ENCODE results near the gene EPHA7.

Gene EPHA7

DNA sequence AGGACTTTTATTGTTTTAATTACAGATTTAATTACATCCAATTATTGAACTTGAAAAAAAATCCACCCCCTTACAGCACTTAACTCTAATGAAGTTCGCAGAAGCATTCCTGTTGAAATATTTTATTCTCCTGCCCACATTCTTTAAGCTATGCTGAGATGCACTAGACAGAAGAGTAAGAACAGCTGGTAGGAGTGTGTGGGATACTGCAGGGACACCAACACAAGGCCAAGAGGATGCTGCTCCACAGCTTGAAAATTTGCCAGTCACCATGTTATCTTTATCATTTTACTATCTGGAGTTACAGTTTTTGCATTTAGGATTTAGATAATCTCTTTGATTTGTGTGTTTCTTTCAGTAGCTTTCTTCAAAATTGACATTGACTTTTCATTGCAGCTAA is 180.7 kb downstream of the EPHA7 start:
- DNase-seq = no peak

DNA sequence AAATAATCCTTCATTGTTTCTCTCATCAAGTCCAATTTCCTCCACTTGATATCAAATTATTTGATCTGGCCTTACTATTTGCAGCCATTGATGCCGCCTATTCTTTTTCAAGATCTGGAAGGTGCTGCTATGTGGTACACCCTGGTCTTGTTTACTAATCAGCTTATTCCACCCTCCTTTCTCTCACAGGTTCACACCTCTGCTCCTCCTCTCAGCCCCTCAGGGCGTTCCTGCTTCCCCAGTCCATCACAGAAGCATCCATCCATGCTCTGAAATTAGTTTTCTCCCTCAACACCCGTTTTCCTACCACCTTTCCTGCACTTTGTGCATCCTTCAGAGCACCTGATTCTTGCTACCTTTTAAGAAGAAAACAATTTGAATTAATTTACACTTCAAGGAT is 183.6 kb downstream of the EPHA7 start:
- no peak for DNase-seq

DNA sequence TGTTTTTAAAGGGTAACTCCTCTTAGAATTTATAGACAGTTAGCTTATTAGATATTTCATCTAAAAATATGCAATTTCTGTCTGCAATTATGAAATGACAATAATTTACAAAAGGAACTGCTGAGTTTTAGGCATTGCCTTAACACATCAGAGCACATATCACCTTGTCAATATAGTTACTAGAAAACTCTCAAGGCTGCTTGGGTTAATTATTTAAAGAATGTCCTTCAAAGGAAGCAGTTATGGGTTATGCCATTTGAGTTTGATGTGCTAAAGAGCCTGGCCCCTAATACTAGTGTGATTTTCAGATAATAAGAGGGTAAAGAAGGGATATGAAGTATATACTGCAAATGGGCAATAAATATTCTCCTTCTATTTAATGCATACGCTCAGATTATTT is 192.5 kb downstream of the EPHA7 start:
- DNase-seq = no peak

DNA sequence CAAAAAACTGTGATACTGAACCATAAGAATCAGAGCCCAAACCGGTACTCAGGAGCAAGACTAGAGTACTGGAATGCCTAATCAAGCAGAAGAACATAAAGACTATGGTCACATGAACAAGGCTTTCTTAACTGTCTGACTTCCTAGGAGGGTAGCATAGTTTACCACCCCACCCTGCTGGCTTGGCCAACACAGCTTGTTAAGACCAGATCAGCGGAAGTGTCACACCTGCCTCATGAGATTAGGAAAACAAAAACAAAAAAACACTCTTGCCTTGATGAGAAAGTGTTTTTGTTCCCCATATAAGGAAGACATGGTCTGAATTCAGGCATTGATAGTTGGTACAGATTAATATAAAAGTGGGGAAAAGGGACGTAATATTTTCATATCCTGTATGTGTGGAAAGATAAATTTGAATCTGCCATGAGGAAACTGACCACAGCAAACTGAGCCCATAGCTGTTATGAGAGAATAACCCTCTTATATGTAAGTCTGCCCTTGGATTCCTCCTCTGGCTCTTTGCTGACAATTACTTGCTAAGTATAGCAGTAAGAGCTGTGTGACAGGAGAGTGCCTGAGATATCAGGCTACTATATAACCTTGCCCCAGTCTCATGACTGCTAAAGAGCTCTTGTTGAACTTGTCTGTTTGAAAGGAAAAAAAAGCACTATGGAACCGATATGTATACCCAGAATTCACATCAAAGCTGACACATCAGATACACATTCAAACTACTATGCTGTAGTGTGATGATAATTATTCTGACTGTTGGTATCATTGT is 197.1 kb downstream of the EPHA7 start:
- DNase-seq = no peak

DNA sequence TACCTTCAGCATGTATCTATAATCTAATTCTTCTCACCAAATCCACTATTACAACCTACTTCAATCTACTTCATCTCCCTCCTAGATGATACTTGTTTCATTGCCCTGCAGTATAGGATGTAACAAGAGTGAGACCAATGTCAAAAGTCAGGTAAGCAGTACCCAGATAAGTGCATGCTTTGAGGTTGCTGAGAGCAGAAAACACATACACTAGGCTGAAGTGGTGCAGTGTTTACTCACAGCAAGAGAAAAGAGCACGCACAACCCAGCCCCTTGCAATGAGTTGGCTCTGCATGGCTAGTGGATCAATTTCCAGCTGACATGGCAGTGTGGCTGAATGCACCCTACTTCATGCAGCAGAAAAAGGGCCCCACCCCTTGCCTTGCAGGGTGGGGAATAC is 199.9 kb downstream of the EPHA7 start:
- DNase-seq = no peak

DNA sequence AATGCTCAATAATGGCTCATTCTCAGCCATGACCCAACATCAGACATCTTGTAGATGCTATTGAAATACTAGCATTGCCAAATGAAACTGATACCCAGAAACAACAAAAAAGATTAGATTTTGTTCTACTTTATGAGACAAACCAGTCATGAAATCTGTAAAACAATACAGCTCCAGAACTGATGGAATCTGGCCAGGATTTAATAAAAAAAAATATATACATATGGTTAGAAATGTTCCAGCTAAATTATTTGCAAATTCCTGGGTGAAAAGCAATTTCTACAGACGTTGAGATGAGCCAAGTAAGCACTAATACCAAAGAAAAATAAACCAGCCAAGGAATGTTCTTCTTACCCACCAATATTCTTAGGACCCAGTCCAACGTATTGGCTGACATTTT is 201.3 kb downstream of the EPHA7 start:
- DNase-seq = no peak

DNA sequence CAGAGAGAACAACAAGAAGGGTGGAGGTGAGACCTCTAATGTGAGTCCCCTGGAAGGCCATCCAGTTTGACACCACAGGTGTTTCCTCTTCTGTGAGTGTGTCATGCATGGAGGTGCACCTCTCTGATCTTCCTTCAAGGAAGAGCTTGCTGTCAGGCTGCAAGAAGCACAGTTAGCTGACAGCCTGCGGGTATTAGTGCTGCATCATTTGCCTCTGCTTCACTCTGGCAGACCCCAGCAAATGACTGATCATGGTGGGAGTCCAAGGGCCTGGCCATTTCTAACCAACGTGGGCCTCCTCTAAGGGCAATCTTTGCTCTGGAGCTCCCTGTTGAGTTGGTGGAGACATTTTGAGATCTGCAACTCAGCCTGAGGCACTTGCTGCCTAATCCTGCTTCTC is 206.3 kb downstream of the EPHA7 start:
- DNase-seq = no peak

DNA sequence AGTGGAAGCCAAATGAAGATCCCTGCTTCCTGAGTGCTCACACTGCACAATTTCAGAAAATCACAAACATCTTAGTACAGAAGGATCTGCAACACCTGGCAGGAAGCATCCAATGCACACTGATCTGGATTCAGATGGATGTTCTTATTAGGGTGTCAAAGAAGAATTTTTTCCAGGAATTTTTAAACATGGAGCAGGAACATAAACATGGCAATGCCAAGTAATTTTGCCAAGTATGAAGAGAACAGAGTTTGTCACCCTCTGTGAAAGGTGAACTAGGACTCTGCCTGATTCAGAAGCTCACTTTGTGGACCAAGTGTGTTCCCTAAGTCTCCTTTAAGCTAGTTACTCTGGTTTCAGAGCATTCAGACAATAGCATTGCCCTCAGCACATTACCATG is 208.5 kb downstream of the EPHA7 start:
- DNase-seq = no peak

DNA sequence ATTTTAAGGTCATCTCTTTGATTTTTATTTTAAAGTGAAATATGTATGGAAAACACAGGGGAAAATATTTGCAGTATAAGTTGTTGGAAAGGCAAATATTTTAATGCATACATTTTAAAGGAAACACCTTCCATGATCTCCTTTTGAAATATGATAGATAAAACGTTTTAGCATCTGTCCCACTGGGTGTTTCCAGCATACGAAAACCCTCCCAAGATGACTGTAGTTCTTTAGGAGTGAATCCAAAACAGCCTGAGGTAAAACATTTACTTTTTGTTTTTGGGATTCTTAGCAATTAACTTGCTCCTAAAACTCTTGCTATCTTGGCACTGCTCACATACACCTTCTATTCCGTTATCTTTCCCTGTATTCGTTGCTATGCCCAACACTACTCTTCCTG is 210.0 kb downstream of the EPHA7 start:
- no peak for DNase-seq

DNA sequence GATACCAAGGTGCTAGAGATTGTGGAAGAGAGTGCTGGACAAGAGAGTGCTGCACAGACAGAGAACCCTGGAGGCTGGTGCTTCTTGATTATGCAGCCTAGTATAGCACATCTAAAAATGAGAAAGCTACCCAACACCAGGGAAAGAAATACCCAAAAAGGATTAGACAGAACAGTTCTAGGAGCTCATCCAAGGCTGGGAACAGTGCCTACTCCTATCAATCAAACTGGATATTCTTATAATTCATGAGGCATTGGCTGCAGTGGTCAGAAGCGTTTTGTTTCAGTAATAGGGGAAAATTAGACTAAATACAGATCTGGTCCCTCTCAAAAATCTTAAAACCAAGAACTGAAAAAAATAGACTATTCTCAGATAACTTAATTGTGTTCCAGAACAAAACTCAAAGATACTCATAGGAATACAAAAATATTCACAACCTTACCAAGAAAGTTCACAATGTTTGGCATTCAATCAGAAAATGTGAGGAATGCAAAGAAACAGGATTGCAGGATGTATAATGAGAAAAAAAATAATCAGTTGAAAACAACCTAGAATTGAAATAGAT is 222.9 kb downstream of the EPHA7 start:
- no peak for DNase-seq

DNA sequence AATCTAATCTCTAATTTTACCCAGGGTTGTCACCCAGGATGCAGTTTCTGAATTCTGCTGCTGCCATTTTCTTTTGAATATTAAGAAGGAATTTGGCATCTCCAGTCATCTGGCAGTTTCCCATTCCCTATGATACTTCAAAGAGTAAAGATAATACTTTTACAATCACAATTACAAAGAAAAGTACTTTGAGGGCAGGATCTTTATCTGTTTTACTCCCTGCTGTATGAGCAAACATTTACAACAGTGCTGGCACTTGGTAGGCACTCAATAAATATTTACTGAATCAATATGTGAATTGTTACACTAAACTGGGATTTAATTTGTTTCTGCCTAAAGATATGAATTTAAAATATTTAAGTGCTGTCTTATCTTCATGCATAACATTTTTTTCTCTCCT is 224.9 kb downstream of the EPHA7 start:
- DNase-seq = no peak

DNA sequence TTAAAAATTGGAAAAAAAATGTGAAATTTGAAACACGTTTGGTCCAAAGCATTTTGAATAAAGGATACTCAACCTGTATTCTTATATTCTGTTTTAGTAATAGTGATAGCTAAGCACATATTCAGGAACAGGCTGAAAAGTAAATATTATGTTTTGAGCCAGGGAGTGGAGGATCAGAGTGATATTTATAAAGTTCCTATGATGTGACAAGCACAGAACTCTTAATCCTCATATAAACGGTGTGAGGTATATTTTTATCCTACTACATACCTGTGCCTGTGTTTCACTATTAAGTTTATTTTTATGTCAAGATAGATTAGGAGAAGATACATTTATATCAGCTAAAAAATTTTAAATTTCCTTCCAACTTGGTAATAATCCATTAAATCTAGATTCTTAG is 225.5 kb downstream of the EPHA7 start:
- DNase-seq = no peak

Measured in CD4-positive, alpha-beta T cell treated with Interferon gamma for 1 hour (primary cell).